ENCODE measurements around the gene MEPCE. TPM values are rescaled to one million over a fixed set of nuclear protein-coding genes. Genes with fewer than 3 reads are reported as not detected.
A peak's percentile ranks its signal among the peaks of the same experiment; 100 is the strongest.

Gene MEPCE
- total and polyA plus RNA-seq, 11 donors: 14.6 to 30.3 (median 21.5) TPM

DNA sequence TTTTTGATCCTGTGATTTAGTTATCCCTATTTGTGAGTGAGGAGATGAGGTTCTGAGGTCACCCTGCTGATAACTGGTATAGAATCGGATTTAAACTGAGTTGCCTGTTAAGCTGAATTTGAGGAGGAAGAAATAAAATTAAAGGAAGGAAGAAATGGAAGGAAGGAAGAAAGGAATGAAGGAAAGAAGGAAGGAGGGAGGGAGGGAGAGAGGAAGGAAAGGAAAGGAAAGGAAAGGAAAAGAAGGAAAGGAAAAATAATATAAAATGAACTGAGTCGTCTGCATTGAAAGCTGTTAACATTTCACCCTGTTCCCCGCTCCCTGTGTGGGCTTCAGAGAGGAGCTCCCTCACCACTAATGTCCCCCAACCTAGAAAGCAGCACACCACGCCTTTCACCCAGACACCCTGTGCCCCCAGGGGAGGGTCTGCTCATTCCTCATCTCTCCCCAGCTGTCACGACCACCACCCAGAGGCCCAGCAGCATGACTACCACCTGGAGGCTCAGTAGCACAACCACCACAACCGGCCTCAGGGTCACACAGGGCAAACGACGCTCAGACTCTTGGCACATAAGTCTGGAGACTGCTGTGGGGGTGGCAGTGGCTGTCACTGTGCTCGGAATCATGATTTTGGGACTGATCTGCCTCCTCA lies 40.1 kb upstream of the MEPCE start:
- WGBS, 4 donors: 53 to 65% (median 57%) methylated on average over 9 of the region's 9 CpGs
- Histone ChIP-seq H3K36me3 (no peaks in the 10 kb centered on the region), H3K27me3 (no peaks in the 10 kb centered on the region), H3K9me3 (peaks cover 0 to 3% (median 0%) of the 10 kb centered on the region in 12 donors), H3K27ac (no peak overlapping the region), H3K4me3 (no peak overlapping the region), H3K4me1 (peaks cover 0 to 38% (median 4%) of the 10 kb centered on the region in 12 donors)
- TF ChIP-seq CTCF (IDR thresholded peaks at IDR 0.05): no peak
- no peak for TF ChIP-seq POLR2A (IDR thresholded peaks at IDR 0.05)
- no peak for DNase-seq
- ATAC-seq: peak in 2 of 4 donors; percentile 36 to 47
- intact Hi-C loops (cut with DNase I): no loop called here

- H3K27me3 ChIP-seq: no peaks in the 10 kb centered on the region
- peaks cover 0 to 37% (median 4%) of the 10 kb centered on the region in 12 donors for H3K4me1 ChIP-seq
- no peak for ATAC-seq
- no peak overlapping the region for H3K27ac ChIP-seq
- no peak for DNase-seq
- intact Hi-C loops (cut with DNase I): no loop called here
- H3K4me3 ChIP-seq: no peak overlapping the region
- H3K9me3 ChIP-seq: peaks cover 0 to 3% (median 0%) of the 10 kb centered on the region in 12 donors
- H3K36me3 ChIP-seq: no peaks in the 10 kb centered on the region
- 40 to 56% (median 49%) methylated on average over 3 of the region's 3 CpGs for WGBS, 4 donors
- TF ChIP-seq POLR2A (IDR thresholded peaks at IDR 0.05) (no peak), CTCF (IDR thresholded peaks at IDR 0.05) (no peak)
Measured at GRCh38 chr7:100390286-100391009, 39.2 kb upstream of the MEPCE start.

DNA sequence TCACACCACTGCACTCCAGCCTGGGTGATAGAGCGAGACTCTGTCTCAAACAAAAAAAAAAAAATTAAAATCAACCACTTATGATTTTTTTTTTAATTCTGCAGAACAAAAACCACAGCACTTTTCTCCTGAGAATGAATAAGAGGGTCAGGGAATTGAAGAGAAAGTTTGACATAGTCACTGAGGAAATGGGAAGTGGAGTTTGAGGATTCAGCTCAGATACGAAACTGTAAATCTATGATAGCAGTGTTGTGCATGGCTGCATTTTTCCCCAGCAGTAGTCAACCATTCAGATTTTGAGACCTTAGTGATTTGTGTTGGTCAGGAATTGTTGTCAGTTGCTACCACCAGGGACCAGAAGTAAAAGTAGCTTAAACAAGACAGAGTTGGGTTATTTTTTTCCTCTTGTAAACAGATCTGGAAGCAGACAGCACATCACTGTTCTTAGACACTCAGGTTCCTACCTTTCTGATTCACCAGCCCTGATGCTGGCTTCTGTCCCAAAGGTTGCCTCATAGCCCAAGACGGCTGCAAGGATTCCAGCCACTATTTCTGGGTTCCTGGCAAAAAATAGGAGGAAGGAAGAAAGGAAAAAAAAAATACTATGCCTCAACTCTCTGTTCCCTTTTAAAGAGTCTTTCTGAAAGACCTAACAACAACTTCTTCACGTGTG lies 36.3 kb upstream of the MEPCE start:
- ATAC-seq (no peak), DNase-seq (no peak)
- intact Hi-C loops (cut with DNase I): no loop called here
- 68 to 76% (median 72%) methylated on average over 4 of the region's 4 CpGs for WGBS, 4 donors
- TF ChIP-seq POLR2A (IDR thresholded peaks at IDR 0.05): no peak
- TF ChIP-seq CTCF (IDR thresholded peaks at IDR 0.05): no peak
- Histone ChIP-seq H3K4me1 (peaks cover 0 to 54% (median 0%) of the 10 kb centered on the region in 12 donors), H3K9me3 (peaks cover 0 to 3% (median 0%) of the 10 kb centered on the region in 12 donors), H3K27me3 (no peaks in the 10 kb centered on the region), H3K4me3 (no peak overlapping the region), H3K36me3 (no peaks in the 10 kb centered on the region), H3K27ac (peak overlapping the region in 1 of 12 donors; percentile 28)

DNA sequence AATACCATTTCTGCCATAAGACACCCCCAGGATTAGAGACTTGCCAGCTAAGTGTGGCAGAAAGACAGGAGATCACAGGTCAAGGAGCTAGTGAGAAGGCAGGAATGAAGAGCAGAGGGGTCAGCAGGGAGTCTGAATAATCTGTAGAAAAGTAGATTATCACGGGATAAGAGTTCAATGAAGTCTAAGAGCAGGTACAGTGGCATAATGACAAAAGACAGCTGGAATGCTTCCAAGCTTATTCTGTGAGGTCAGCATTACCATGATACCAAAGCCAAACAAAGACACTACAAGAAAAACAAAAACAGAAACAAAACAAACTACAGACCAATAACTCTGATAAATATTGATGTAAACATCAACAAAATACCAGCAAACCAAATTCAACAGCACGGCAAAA lies 35.6 kb upstream of the MEPCE start:
- 73 to 79% (median 77%) methylated on average over 2 of the region's 2 CpGs for WGBS, 4 donors
- DNase-seq (no peak), ATAC-seq (no peak)
- Histone ChIP-seq H3K27me3 (no peaks in the 10 kb centered on the region), H3K36me3 (no peaks in the 10 kb centered on the region), H3K4me1 (peaks cover 0 to 57% (median 0%) of the 10 kb centered on the region in 12 donors), H3K9me3 (peaks cover 0 to 3% (median 0%) of the 10 kb centered on the region in 12 donors), H3K4me3 (no peak overlapping the region), H3K27ac (no peak overlapping the region)
- intact Hi-C loops (cut with DNase I): no loop called here
- TF ChIP-seq CTCF (IDR thresholded peaks at IDR 0.05) (no peak), POLR2A (IDR thresholded peaks at IDR 0.05) (no peak)
